AG04450 (cell line): Measurements from ENCODE around the gene DET1. TPM values are rescaled to one million over a fixed set of nuclear protein-coding genes. Genes with fewer than 3 reads are reported as not detected.
A peak's percentile ranks its signal among the peaks of the same experiment; 100 is the strongest.

Source experiments
- CTCF ChIA-PET: fragments of 300-600, 350-600 bp; formaldehyde crosslinking; extraction: SDS; loops from one replicate; lab custom pipeline; 2022; ENCODE audit warnings: antibody characterized with exemption, inconsistent platforms; lab: Charles Lee
- POLR2A ChIA-PET: fragments of 350-600 bp; formaldehyde crosslinking; extraction: SDS; loops from one replicate; lab custom pipeline; 2021; ENCODE audit warnings: antibody characterized with exemption, inconsistent platforms; lab: Yijun Ruan, JAX
- DNase-seq: peaks from one replicate; pipeline ENCODE4 v3.0.0-alpha.2; 2011; ENCODE audit warnings: low read depth, low spot score
- H3K27ac ChIP-seq: one replicate; pipeline ENCODE4 v1.5.1; 2012; ENCODE audit warnings: low read depth, low read length, control low read depth
- H3K27me3 ChIP-seq: one replicate; pipeline ENCODE4 v1.6.0; 2012; ENCODE audit warnings: low read length; ENCODE audit not compliant: control insufficient read depth, insufficient read depth
- H3K4me3 ChIP-seq: 2 replicates; pipeline ENCODE4 v1.5.1; 2011; ENCODE audit warnings: mild to moderate bottlenecking, low read depth, low read length, control low read depth
- H3K9me3 ChIP-seq: 2 replicates; pipeline ENCODE4 v1.5.1; 2012; ENCODE audit warnings: low read length; ENCODE audit not compliant: control insufficient read depth, insufficient read depth
- polyA plus RNA-seq: library from polyadenylated mRNA; depleted of rRNA; stranded (reverse); fragments of >200 nt; gene quantifications from 2 replicates; pipeline ENCODE4 v1.2.3, GENCODE V29; 2011; rRNA removed
- small RNA-seq: library from RNA; depleted of rRNA; stranded (forward); fragments of <200 nt; gene quantifications from one replicate; pipeline ENCODE3, GENCODE V24; 2012; ENCODE audit warnings: low read depth; ENCODE audit not compliant: insufficient read length
- TF ChIP-seq, protein P1 (sequence below): IDR thresholded peaks from 2 replicates; pipeline ENCODE4 v1.5.1; 2011; ENCODE audit warnings: low read depth, low read length, control low read depth, inconsistent platforms

DET1 gene
- polyA plus RNA-seq, 1 experiment: 7.3 TPM

DNA sequence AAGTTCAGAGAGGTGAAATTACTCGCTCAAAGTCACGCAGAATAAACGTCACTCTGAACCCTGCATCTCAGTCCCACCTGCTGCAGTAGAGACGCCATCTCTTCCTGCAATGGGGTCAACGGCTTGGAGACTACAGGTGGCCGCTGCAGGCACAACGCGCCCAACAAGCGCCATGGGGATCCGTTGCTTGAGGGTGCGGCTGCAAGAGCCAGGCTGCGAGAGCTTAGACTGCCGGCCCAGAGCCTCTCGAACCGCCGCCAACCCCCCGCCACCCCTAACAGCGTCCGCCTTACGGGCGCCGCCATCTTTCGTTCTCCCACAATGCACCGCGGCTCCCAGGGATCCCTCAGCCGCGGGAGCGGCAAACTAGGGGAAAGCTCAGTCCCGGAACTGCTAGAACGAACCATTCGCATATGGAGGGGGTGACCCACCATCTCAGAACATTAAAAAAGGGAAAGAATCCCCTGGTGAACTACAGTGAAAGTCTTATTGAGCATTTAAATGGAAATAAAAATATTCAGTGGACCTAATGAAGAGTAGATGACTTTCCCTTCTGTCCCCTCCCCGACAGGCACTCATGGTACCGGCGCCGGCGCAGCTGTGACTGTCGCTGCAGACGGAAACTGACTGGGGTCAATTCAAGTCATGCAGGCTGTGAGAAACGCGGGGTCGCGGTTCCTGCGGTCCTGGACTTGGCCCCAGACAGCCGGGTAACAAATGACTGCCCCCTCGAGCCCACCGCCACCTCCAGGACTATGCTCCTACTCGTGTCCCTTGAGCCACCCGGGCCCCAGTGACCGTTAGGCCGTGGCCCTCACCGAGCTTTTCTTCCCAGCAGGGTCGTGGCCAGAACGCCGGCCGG, 79.2 kb downstream of the DET1 start, which contains the start of the genes MRPL46 and MRPS11:
Gene MRPL46 (minus strand): TSS at position 316 of the 862 bp plus-strand sequence. CDS start 11 bp downstream, at position 305.
Gene MRPS11 (plus strand): TSS at position 636 of the 862 bp plus-strand sequence. CDS start 10 bp downstream, at position 646.
- Histone ChIP-seq H3K27me3 (no peaks in the 10 kb centered on the region), H3K27ac (peak within 1 kb of the TSS; percentile 53), H3K4me3 (peak within 1 kb of the TSS; percentile 97), H3K9me3 (no peaks in the 10 kb centered on the region)
- TF ChIP-seq, protein P1, sequence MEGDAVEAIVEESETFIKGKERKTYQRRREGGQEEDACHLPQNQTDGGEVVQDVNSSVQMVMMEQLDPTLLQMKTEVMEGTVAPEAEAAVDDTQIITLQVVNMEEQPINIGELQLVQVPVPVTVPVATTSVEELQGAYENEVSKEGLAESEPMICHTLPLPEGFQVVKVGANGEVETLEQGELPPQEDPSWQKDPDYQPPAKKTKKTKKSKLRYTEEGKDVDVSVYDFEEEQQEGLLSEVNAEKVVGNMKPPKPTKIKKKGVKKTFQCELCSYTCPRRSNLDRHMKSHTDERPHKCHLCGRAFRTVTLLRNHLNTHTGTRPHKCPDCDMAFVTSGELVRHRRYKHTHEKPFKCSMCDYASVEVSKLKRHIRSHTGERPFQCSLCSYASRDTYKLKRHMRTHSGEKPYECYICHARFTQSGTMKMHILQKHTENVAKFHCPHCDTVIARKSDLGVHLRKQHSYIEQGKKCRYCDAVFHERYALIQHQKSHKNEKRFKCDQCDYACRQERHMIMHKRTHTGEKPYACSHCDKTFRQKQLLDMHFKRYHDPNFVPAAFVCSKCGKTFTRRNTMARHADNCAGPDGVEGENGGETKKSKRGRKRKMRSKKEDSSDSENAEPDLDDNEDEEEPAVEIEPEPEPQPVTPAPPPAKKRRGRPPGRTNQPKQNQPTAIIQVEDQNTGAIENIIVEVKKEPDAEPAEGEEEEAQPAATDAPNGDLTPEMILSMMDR: no peak
- CTCF ChIA-PET: interaction anchor here (0.6 to 5.1 kb wide), 7 partner anchors 9 to 366 kb away, joined by 3 to 29 read pairs (median 4); partner anchors contain the start of gene ISG20
- POLR2A ChIA-PET: interaction anchor here (0.7 to 1.2 kb wide), 5 partner anchors 9 to 171 kb away, joined by 3 to 5 read pairs (median 4); partner anchors contain the start of gene ISG20
- peak; percentile 50 for DNase-seq

- TF ChIP-seq, protein P1: no peak
- no peak overlapping the region for H3K27ac ChIP-seq
- CTCF ChIA-PET: interaction anchor here (0.7 to 5.1 kb wide), 3 partner anchors 11 to 1201 kb away, joined by 3 to 29 read pairs (median 6); no protein-coding TSS in a partner anchor
These were observed 80.8 kb downstream of the DET1 start for GRCh38 chr15:88465633-88466224.

DNA sequence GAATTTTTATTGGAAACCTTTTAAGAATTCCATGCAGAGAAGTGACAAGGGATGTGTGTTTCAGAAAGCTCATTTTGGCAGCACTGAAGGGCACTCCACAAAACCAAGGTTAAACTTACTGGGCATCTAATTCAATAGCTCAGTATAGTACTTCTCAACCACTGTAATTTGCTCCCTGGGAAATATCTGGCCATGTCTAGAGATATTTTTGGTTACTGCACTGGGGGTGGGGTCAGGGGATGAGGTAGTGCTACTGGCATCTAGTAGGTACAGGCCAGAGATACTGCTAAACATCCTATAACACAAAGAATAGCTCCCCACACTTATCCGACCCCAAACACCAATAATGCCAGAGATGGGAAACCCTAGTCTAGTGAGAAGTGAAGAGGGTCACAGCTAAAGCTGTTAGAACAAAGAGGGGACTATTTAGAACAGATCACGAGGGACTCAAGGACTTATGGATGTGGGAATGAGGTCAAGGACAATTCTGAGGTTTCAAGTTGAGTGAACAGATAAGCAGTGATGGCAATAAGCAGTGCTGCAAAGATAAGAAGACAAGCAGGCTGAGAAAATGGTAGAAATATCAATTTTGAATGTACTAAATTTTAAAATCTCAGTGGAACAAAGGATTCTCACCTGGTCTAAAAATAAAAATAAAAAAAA, 82.5 kb downstream of the DET1 start:
- Histone ChIP-seq H3K27me3 (no peaks in the 10 kb centered on the region), H3K27ac (no peak overlapping the region), H3K4me3 (no peak overlapping the region), H3K9me3 (no peaks in the 10 kb centered on the region)
- CTCF ChIA-PET: interaction anchor here (2.0 to 5.1 kb wide), 2 partner anchors 9 to 14 kb away, joined by 6 to 29 read pairs; no protein-coding TSS in a partner anchor
- TF ChIP-seq, protein P1: no peak
- POLR2A ChIA-PET: interaction anchor here (0.6 kb wide), 1 partner anchor 434 kb away, joined by 6 read pairs; no protein-coding TSS in a partner anchor
- no peak for DNase-seq

More at GRCh38 chr15:88465633-88466224, 80.8 kb downstream of the DET1 start:
- DNase-seq: no peak
- Histone ChIP-seq H3K9me3 (no peaks in the 10 kb centered on the region), H3K4me3 (no peak overlapping the region; the same call in 1 of the 2 replicates), H3K27me3 (no peaks in the 10 kb centered on the region)
- POLR2A ChIA-PET: no interaction called here

Small RNA genes within 50 kb of the gene (small RNA-seq; reads per million reads assigned to genes)
- not detected for gene AC013489.2

Other genes starting within 250 kb of the DET1 start
- gene MRPL46, start 79.3 kb downstream of the DET1 start, polyA plus RNA-seq: 23.1 and 28.0 TPM in 2 replicates
- gene MRPS11, start 79.0 kb downstream of the DET1 start, polyA plus RNA-seq: 55.6 and 65.0 TPM in 2 replicates
- gene AEN, start 74.7 kb upstream of the DET1 start, polyA plus RNA-seq: 41.8 and 49.1 TPM in 2 replicates
- gene ISG20, start 92.3 kb upstream of the DET1 start, polyA plus RNA-seq: 5.2 and 5.5 TPM in 2 replicates